Measurements from ENCODE around the gene DNER.

DNA sequence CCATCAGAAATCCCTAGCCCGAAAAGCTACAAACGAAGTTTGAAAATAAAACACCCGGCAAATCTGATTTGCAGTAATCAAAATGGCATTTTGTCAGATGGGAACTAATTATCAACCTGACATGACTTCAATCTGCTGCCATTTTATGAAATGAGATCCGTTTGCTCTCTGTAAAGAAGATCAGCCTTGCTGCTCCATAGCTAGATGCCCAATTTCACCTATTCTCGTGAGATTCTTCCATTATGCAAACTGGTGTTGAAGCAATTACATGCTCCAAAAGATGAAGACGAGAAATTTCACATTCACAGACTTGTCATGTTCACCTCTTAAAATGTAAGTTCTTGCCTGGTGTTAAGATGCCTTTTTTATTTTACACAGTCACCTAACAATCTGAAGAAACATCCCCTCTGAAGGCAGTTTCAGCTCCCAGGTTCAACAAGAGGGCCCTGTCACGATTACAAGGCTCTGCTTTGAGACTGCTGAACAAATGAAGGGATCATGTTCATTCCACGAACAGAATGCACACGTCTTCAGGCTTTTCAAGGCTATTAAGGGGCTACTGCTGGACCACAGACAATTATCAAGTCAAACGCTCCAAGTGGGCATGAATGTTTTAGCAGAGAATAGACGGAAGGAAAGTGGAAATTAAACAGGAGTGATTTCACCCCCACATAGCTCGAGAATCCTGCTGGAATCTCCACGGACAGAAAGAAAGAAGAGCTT, 270.6 kb downstream of the DNER start:
- TF ChIP-seq, protein P1, sequence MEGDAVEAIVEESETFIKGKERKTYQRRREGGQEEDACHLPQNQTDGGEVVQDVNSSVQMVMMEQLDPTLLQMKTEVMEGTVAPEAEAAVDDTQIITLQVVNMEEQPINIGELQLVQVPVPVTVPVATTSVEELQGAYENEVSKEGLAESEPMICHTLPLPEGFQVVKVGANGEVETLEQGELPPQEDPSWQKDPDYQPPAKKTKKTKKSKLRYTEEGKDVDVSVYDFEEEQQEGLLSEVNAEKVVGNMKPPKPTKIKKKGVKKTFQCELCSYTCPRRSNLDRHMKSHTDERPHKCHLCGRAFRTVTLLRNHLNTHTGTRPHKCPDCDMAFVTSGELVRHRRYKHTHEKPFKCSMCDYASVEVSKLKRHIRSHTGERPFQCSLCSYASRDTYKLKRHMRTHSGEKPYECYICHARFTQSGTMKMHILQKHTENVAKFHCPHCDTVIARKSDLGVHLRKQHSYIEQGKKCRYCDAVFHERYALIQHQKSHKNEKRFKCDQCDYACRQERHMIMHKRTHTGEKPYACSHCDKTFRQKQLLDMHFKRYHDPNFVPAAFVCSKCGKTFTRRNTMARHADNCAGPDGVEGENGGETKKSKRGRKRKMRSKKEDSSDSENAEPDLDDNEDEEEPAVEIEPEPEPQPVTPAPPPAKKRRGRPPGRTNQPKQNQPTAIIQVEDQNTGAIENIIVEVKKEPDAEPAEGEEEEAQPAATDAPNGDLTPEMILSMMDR (IDR thresholded peaks at IDR 0.05; ENCODE audit: insufficient read depth, low read length), result no peak
- TF ChIP-seq SPI1 (IDR thresholded peaks at IDR 0.05; ENCODE audit: borderline replicate concordance, low read depth), result no peak
- TF ChIP-seq POLR2AphosphoS5 (IDR thresholded peaks at IDR 0.05; ENCODE audit: low read depth), result no peak
- TF ChIP-seq, protein P2, sequence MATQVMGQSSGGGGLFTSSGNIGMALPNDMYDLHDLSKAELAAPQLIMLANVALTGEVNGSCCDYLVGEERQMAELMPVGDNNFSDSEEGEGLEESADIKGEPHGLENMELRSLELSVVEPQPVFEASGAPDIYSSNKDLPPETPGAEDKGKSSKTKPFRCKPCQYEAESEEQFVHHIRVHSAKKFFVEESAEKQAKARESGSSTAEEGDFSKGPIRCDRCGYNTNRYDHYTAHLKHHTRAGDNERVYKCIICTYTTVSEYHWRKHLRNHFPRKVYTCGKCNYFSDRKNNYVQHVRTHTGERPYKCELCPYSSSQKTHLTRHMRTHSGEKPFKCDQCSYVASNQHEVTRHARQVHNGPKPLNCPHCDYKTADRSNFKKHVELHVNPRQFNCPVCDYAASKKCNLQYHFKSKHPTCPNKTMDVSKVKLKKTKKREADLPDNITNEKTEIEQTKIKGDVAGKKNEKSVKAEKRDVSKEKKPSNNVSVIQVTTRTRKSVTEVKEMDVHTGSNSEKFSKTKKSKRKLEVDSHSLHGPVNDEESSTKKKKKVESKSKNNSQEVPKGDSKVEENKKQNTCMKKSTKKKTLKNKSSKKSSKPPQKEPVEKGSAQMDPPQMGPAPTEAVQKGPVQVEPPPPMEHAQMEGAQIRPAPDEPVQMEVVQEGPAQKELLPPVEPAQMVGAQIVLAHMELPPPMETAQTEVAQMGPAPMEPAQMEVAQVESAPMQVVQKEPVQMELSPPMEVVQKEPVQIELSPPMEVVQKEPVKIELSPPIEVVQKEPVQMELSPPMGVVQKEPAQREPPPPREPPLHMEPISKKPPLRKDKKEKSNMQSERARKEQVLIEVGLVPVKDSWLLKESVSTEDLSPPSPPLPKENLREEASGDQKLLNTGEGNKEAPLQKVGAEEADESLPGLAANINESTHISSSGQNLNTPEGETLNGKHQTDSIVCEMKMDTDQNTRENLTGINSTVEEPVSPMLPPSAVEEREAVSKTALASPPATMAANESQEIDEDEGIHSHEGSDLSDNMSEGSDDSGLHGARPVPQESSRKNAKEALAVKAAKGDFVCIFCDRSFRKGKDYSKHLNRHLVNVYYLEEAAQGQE (IDR thresholded peaks at IDR 0.05; ENCODE audit: insufficient replicate concordance, low read depth), result no peak
- TF ChIP-seq GABPA (IDR thresholded peaks at IDR 0.05; ENCODE audit: low read depth), result no peak
